AG04449 (cell line): ENCODE measurements around the gene NGB.

ENCODE experiments used
- CTCF ChIA-PET: fragments of 350-600 bp; formaldehyde crosslinking; extraction: SDS; loops from one replicate; lab custom pipeline; 2021; ENCODE audit warnings: antibody characterized with exemption; lab: Yijun Ruan, JAX
- POLR2A ChIA-PET: fragments of 400-600, 350-600 bp; formaldehyde crosslinking; extraction: SDS; loops from one replicate; lab custom pipeline; 2020; ENCODE audit warnings: antibody characterized with exemption, inconsistent platforms; lab: Yijun Ruan, JAX
- DNase-seq: peaks from one replicate; pipeline ENCODE4 v3.0.0-alpha.2; 2010; ENCODE audit warnings: low read depth, low spot score
- H3K4me3 ChIP-seq: 2 replicates; pipeline ENCODE4 v1.5.1; 2011; ENCODE audit warnings: low read depth, mild to moderate bottlenecking, control low read depth, low read length
- CTCF ChIP-seq: IDR thresholded peaks from one replicate; pipeline ENCODE4 v1.5.1; 2011; ENCODE audit warnings: mild to moderate bottlenecking, moderate library complexity, low read length, control low read depth, inconsistent platforms; ENCODE audit not compliant: insufficient read depth; ENCODE audit errors: missing control alignments

The NGB gene

GRCh38 chr14:77241955-77242354, 29.1 kb downstream of the NGB start:
- no peak for DNase-seq
- no peak for TF ChIP-seq CTCF
- CTCF ChIA-PET = interaction anchor here (1.1 kb wide), 1 partner anchor 61 kb away, joined by 3 read pairs; no protein-coding TSS in a partner anchor
- H3K4me3 ChIP-seq = no peak overlapping the region
- POLR2A ChIA-PET = no interaction called here

- no peak for TF ChIP-seq CTCF
- POLR2A ChIA-PET = no interaction called here
- no peak for DNase-seq
Observed at GRCh38 chr14:77240336-77240915, 30.6 kb downstream of the NGB start.

GRCh38 chr14:77239412-77239811, 31.6 kb downstream of the NGB start:
- ChIA-PET CTCF (no interaction called here), POLR2A (no interaction called here)
- no peak for DNase-seq
- H3K4me3 ChIP-seq = no peak overlapping the region
- TF ChIP-seq CTCF = no peak

More at GRCh38 chr14:77240336-77240915, 30.6 kb downstream of the NGB start:
- CTCF ChIA-PET = no interaction called here
- H3K4me3 ChIP-seq = no peak overlapping the region

GRCh38 chr14:77238996-77239395, 32.0 kb downstream of the NGB start:
- ChIA-PET POLR2A (no interaction called here), CTCF (no interaction called here)
- no peak for DNase-seq
- H3K4me3 ChIP-seq = no peak overlapping the region
- no peak for TF ChIP-seq CTCF

- TF ChIP-seq CTCF = no peak
- no peak overlapping the region for H3K4me3 ChIP-seq
- no peak for DNase-seq
- POLR2A ChIA-PET = no interaction called here
- CTCF ChIA-PET = no interaction called here
Observed at GRCh38 chr14:77238356-77238755, 32.6 kb downstream of the NGB start.

- DNase-seq = no peak
- ChIA-PET CTCF (interaction anchor here (1.1 kb wide), 1 partner anchor 79 kb away, joined by 4 read pairs; no protein-coding TSS in a partner anchor), POLR2A (no interaction called here)
- no peak for TF ChIP-seq CTCF
- H3K4me3 ChIP-seq = no peak overlapping the region
Observed at GRCh38 chr14:77236814-77237213, 34.2 kb downstream of the NGB start.
